IMR-90 (cell line): ENCODE data around the gene SF3B1. TPM values are rescaled to one million over a fixed set of nuclear protein-coding genes. Genes with fewer than 3 reads are reported as not detected.

Experiments
- ATAC-seq: fragments of 200-7000 bp; cut with Tn5 transposase; 2 replicates; pipeline ENCODE4 v1.9.1; 2020; ENCODE audit warnings: low read depth, mild to moderate bottlenecking, moderate library complexity
- BruUV-seq: library from RNA; stranded (reverse); fragments of 400-500 nt; replicated peaks from 2 replicates; lab custom pipeline; 2021; lab: Mats Ljungman, UMichigan
- CTCF ChIA-PET: fragments of 300-600 bp; formaldehyde crosslinking; extraction: SDS; loops from one replicate; lab custom pipeline; 2021; ENCODE audit warnings: antibody characterized with exemption; lab: Yijun Ruan, JAX
- POLR2A ChIA-PET: fragments of 300-600 bp; sonication (Branson Sonifier 250); formaldehyde crosslinking; loops from one replicate; lab custom pipeline; 2022; ENCODE audit warnings: antibody characterized with exemption; ENCODE audit not compliant: unreplicated experiment; lab: Charles Lee
- DNase-seq: peaks from one replicate; pipeline ENCODE4 v3.0.0; 2013
- H2AFZ ChIP-seq: replicated peaks from 2 replicates; pipeline ENCODE3; 2013; ENCODE audit warnings: low read length, mild to moderate bottlenecking; ENCODE audit not compliant: poor library complexity
- H2AK5ac ChIP-seq: 2 replicates; pipeline ENCODE4 v1.6.1; 2013; ENCODE audit warnings: low read depth, low read length, inconsistent platforms
- H2AK9ac ChIP-seq: replicated peaks from 2 replicates; pipeline ENCODE3; 2013; ENCODE audit warnings: mild to moderate bottlenecking, low read depth, low read length, moderate library complexity; ENCODE audit not compliant: poor library complexity
- H2BK120ac ChIP-seq: 2 replicates; pipeline ENCODE4 v1.6.1; 2013; ENCODE audit warnings: low read depth, low read length, inconsistent platforms
- H2BK15ac ChIP-seq: 3 replicates; pipeline ENCODE4 v1.6.1; 2013; ENCODE audit warnings: low read depth, low read length, inconsistent platforms
- H2BK20ac ChIP-seq: 2 replicates; pipeline ENCODE4 v1.6.1; 2013; ENCODE audit warnings: low read depth, mild to moderate bottlenecking, inconsistent platforms, low read length, moderate library complexity
- H2BK5ac ChIP-seq: 2 replicates; pipeline ENCODE4 v1.6.1; 2013; ENCODE audit warnings: mild to moderate bottlenecking, low read depth, low read length, inconsistent platforms; ENCODE audit not compliant: poor library complexity, severe bottlenecking
- H3K14ac ChIP-seq: replicated peaks from 2 replicates; pipeline ENCODE4 v1.6.1; 2013; ENCODE audit warnings: low read depth, low read length, inconsistent platforms
- H3K18ac ChIP-seq: 2 replicates; pipeline ENCODE4 v1.6.1; 2013; ENCODE audit warnings: low read depth, low read length, control low read depth
- H3K23ac ChIP-seq: 2 replicates; pipeline ENCODE4 v1.6.1; 2013; ENCODE audit warnings: low read depth, low read length, inconsistent platforms
- H3K27ac ChIP-seq: 2 replicates; pipeline ENCODE4 v1.5.1; 2013; ENCODE audit warnings: mild to moderate bottlenecking, control low read depth, low read length; ENCODE audit not compliant: insufficient read depth
- H3K27me3 ChIP-seq: 2 replicates; pipeline ENCODE4 v1.6.1; 2013; ENCODE audit warnings: low read length; ENCODE audit not compliant: control insufficient read depth, insufficient read depth
- H3K36me3 ChIP-seq: 2 replicates; pipeline ENCODE4 v1.6.1; 2013; ENCODE audit warnings: low read length, mixed read lengths; ENCODE audit not compliant: control insufficient read depth, insufficient read depth
- H3K4ac ChIP-seq: 2 replicates; pipeline ENCODE4 v1.6.1; 2013; ENCODE audit warnings: low read depth, low read length, inconsistent platforms
- H3K4me1 ChIP-seq: 2 replicates; pipeline ENCODE4 v1.6.1; 2013; ENCODE audit warnings: low read length, mixed read lengths; ENCODE audit not compliant: control insufficient read depth, insufficient read depth
- H3K4me2 ChIP-seq: 2 replicates; pipeline ENCODE4 v1.6.1; 2013; ENCODE audit warnings: low read depth, mild to moderate bottlenecking, control low read depth, low read length, moderate library complexity
- H3K4me3 ChIP-seq: 2 replicates; pipeline ENCODE4 v1.5.1; 2013; ENCODE audit warnings: low read depth, mild to moderate bottlenecking, control low read depth, low read length, moderate library complexity; ENCODE audit not compliant: insufficient read depth
- H3K56ac ChIP-seq: 2 replicates; pipeline ENCODE4 v1.6.1; 2013; ENCODE audit warnings: low read length, inconsistent platforms; ENCODE audit not compliant: insufficient read depth; ENCODE audit errors: extremely low read depth
- H3K79me1 ChIP-seq, 2 experiments: 2 replicates each; pipeline ENCODE4 v1.6.1; 2013; ENCODE audit warnings: low read length in 2 of 2, inconsistent platforms in 1 of 2, low read depth in 1 of 2
- H3K9ac ChIP-seq: 2 replicates; pipeline ENCODE4 v1.6.1; 2013; ENCODE audit warnings: low read depth, low read length, control low read depth
- H3K9me1 ChIP-seq: 2 replicates; pipeline ENCODE4 v1.6.1; 2013; ENCODE audit warnings: low read length, inconsistent platforms; ENCODE audit not compliant: insufficient read depth
- H3K9me3 ChIP-seq: 2 replicates; pipeline ENCODE4 v1.6.1; 2013; ENCODE audit warnings: low read length; ENCODE audit not compliant: control insufficient read depth, insufficient read depth
- H4K20me1 ChIP-seq: 2 replicates; pipeline ENCODE4 v1.6.1; 2013; ENCODE audit warnings: low read length, inconsistent platforms; ENCODE audit not compliant: insufficient read depth
- H4K5ac ChIP-seq: 2 replicates; pipeline ENCODE4 v1.6.1; 2013; ENCODE audit warnings: mild to moderate bottlenecking, low read depth, low read length, control low read depth
- H4K8ac ChIP-seq, 2 experiments: 2 replicates each; pipeline ENCODE4 v1.6.1; 2013; ENCODE audit warnings: low read depth in 2 of 2, low read length in 2 of 2, control low read depth in 1 of 2, inconsistent platforms in 1 of 2
- H4K91ac ChIP-seq: 2 replicates; pipeline ENCODE4 v1.6.1; 2013; ENCODE audit warnings: low read depth, low read length, inconsistent platforms; ENCODE audit not compliant: insufficient read depth
- BHLHE40 ChIP-seq: fragments of 150-350 bp; IDR thresholded peaks from 2 replicates; pipeline ENCODE4 v1.6.1; 2016; ENCODE audit warnings: mild to moderate bottlenecking, low read depth, low read length
- CEBPB ChIP-seq: IDR thresholded peaks from 2 replicates; pipeline ENCODE4 v1.6.1; 2012; ENCODE audit warnings: low read depth, low read length, improper control_type of control experiment
- MAZ ChIP-seq: IDR thresholded peaks from 2 replicates; pipeline ENCODE4 v1.6.1; 2012; ENCODE audit warnings: low read depth, mild to moderate bottlenecking, low read length, improper control_type of control experiment, moderate library complexity, borderline replicate concordance
- NFE2L2 ChIP-seq: fragments of 150-350 bp; IDR thresholded peaks from 2 replicates; pipeline ENCODE4 v1.6.1; 2016; ENCODE audit warnings: low read depth, mild to moderate bottlenecking, low read length
- RAD21 ChIP-seq: IDR thresholded peaks from 2 replicates; pipeline ENCODE4 v1.6.1; 2012; ENCODE audit warnings: low read length, improper control_type of control experiment
- RCOR1 ChIP-seq: IDR thresholded peaks from 2 replicates; pipeline ENCODE4 v1.6.1; 2012; ENCODE audit warnings: mild to moderate bottlenecking, low read length, improper control_type of control experiment; ENCODE audit not compliant: insufficient replicate concordance
- WGBS, 2 experiments: methylation state at CpG; one replicate each; pipeline versions ENCODE4 v1.1.5 to v1.1.7; 2013; ENCODE audit warnings: missing lambda C conversion rate in 2 of 2; ENCODE audit not compliant: insufficient read length in 1 of 2; ENCODE audit errors: extremely low coverage in 2 of 2; 5-methylcytosine and 5-hydroxymethylcytosine counted together
- dilution Hi-C: fragments of 300-500 bp; cut with HindIII; formaldehyde crosslinking; loops from one replicate; pipeline ENCODE4 v1.14.3; 2018; ENCODE audit warnings: low sequenced_read_pairs; ENCODE audit not compliant: unreplicated experiment
- in situ Hi-C: fragments of 300-500 bp; cut with MboI; formaldehyde crosslinking; loops from 3 replicates; pipeline ENCODE4 v1.14.3; 2019; ENCODE audit warnings: low sequenced_read_pairs, inconsistent platforms, mixed read lengths
- intact Hi-C: fragments of 100-400 bp; cut with micrococcal nuclease; formaldehyde crosslinking; loops from 2 replicates; pipeline ENCODE4 v1.10.0; 2022
- polyA plus RNA-seq, 3 experiments: library from polyadenylated mRNA; depleted of rRNA; stranded (reverse); fragments of >200 nt; gene quantifications; 2 replicates each; pipeline ENCODE4 v1.2.3, GENCODE V29; 2012; ENCODE audit warnings: low replicate concordance in 1 of 3
- total RNA-seq: library from RNA; depleted of rRNA; stranded (reverse); fragments of >200 nt; gene quantifications from 2 replicates; pipeline ENCODE4 v1.2.3, GENCODE V29; 2012
- TF ChIP-seq, protein P1 (sequence below): fragments of 150-350 bp; IDR thresholded peaks from 2 replicates; pipeline ENCODE4 v1.6.1; 2016; ENCODE audit warnings: low read depth, mild to moderate bottlenecking, low read length, moderate library complexity, borderline replicate concordance

Gene SF3B1
- total and polyA plus RNA-seq, 2 of the 4 experiments (the other 2 are of a cell fraction): 326 to 942 TPM

DNA sequence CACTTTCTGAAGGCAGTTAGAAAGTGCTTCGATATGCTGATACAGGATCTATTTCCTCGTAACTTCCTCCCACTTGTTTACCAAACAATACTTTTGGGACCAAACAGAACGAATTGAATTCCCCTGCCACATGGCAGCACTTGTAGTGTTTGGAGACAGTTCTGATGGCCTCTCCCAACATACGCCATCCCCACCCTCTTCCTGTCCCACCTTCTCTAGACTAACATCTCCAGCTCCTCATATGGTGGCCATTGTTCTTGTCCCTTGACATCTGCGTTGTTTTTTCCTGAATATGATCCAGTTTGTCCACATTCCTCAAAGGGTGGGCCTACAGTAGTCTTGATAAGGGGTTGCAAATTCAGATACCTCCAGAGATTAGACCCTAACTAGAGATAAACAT is 70.8 kb downstream of the SF3B1 start:
- dilution Hi-C loops: no loop called here
- BruUV-seq: no TSS peak
- POLR2A ChIA-PET: no interaction called here

More for the DNA sequence above, 70.8 kb downstream of the SF3B1 start:
- H3K4me1 ChIP-seq: no peaks in the 10 kb centered on the region
- no peak overlapping the region for H4K91ac ChIP-seq
- H3K14ac ChIP-seq: no peak overlapping the region
- H4K5ac ChIP-seq: no peak overlapping the region
- no peak overlapping the region for H2BK5ac ChIP-seq
- H2BK15ac ChIP-seq: no peak overlapping the region
- H3K9me3 ChIP-seq: no peaks in the 10 kb centered on the region
- WGBS, 2 experiments: 80% methylated on average over 1 of the region's 5 CpGs; no CpG with 5 or more reads in 1 of the 2 experiments
- H2AK5ac ChIP-seq: no peak overlapping the region
- no peaks in the 10 kb centered on the region for H3K9me1 ChIP-seq
- no peak for DNase-seq
- no peak overlapping the region for H3K4me3 ChIP-seq
- no peak for ATAC-seq
- no peak overlapping the region for H3K56ac ChIP-seq
- H3K27me3 ChIP-seq: no peaks in the 10 kb centered on the region; the same call in 1 of the 2 replicates
- H2BK120ac ChIP-seq: no peak overlapping the region
- no peak overlapping the region for H3K9ac ChIP-seq
- no peak overlapping the region for H2AFZ ChIP-seq
- H3K36me3 ChIP-seq: no peaks in the 10 kb centered on the region
- H3K27ac ChIP-seq: no peak overlapping the region
- no peak overlapping the region for H3K4me2 ChIP-seq
- H4K20me1 ChIP-seq: no peaks in the 10 kb centered on the region
- no peak overlapping the region for H3K4ac ChIP-seq
- H3K79me1 ChIP-seq: no peaks in the 10 kb centered on the region
- no peak overlapping the region for H3K18ac ChIP-seq
- H3K23ac ChIP-seq: no peak overlapping the region
- H4K8ac ChIP-seq: no peak overlapping the region
- CTCF ChIA-PET: interaction anchor here (1.0 kb wide), 1 partner anchor 15 kb away, joined by 5 read pairs; no protein-coding TSS in a partner anchor
- H2AK9ac ChIP-seq: no peak overlapping the region
- TF ChIP-seq BHLHE40: no peak
- no peak for TF ChIP-seq RCOR1
- no peak for TF ChIP-seq NFE2L2
- TF ChIP-seq MAZ: no peak
- TF ChIP-seq RAD21: no peak
- TF ChIP-seq, protein P1, sequence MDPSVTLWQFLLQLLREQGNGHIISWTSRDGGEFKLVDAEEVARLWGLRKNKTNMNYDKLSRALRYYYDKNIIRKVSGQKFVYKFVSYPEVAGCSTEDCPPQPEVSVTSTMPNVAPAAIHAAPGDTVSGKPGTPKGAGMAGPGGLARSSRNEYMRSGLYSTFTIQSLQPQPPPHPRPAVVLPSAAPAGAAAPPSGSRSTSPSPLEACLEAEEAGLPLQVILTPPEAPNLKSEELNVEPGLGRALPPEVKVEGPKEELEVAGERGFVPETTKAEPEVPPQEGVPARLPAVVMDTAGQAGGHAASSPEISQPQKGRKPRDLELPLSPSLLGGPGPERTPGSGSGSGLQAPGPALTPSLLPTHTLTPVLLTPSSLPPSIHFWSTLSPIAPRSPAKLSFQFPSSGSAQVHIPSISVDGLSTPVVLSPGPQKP: no peak
- TF ChIP-seq CEBPB: no peak
- H2BK20ac ChIP-seq: no peak overlapping the region
- intact Hi-C loops (no loop called here), in situ Hi-C loops (no loop called here)
